HEK293 (cell line): ENCODE results near the gene MAP7D1.

ENCODE experiments used
- ATF2 ChIP-seq: fragments of 450-650 bp; formaldehyde crosslinking; IDR thresholded peaks from 2 replicates; pipeline ENCODE4 v1.5.1; 2016; ENCODE audit warnings: missing biosample characterization, missing genetic modification characterization, low read depth
- CTCF ChIP-seq: fragments of 450-650 bp; formaldehyde crosslinking; IDR thresholded peaks from 2 replicates; pipeline ENCODE4 v1.5.1; 2016; ENCODE audit warnings: missing biosample characterization, missing genetic modification characterization
- PRDM1 ChIP-seq: fragments of 450-650 bp; formaldehyde crosslinking; IDR thresholded peaks from 2 replicates; pipeline ENCODE4; 2016; ENCODE audit warnings: missing biosample characterization, missing genetic modification characterization
- REST ChIP-seq: fragments of 450-650 bp; formaldehyde crosslinking; IDR thresholded peaks from 2 replicates; pipeline ENCODE4 v1.5.1; 2016; ENCODE audit warnings: missing biosample characterization, missing genetic modification characterization
- SP3 ChIP-seq: fragments of 450-650 bp; formaldehyde crosslinking; IDR thresholded peaks from 2 replicates; pipeline ENCODE4 v1.5.1; 2016; ENCODE audit warnings: missing biosample characterization, missing genetic modification characterization
- YY1 ChIP-seq: fragments of 450-650 bp; formaldehyde crosslinking; IDR thresholded peaks from 2 replicates; pipeline ENCODE4 v1.5.1; 2018; ENCODE audit warnings: missing biosample characterization, missing genetic modification characterization
- ZBTB1 ChIP-seq: fragments of 450-650 bp; formaldehyde crosslinking; IDR thresholded peaks from 2 replicates; pipeline ENCODE4 v1.5.1; 2016; ENCODE audit warnings: missing biosample characterization, missing genetic modification characterization
- ZNF341 ChIP-seq: fragments of 450-650 bp; formaldehyde crosslinking; IDR thresholded peaks from 2 replicates; pipeline ENCODE4; 2016; ENCODE audit warnings: low read depth, missing biosample characterization, missing genetic modification characterization
- ZNF488 ChIP-seq: fragments of 450-650 bp; formaldehyde crosslinking; IDR thresholded peaks from 2 replicates; pipeline ENCODE4 v1.5.1; 2016; ENCODE audit warnings: missing biosample characterization, missing genetic modification characterization
- ZNF513 ChIP-seq: fragments of 450-650 bp; IDR thresholded peaks from 2 replicates; pipeline ENCODE4 v1.5.1; 2018; ENCODE audit warnings: missing biosample characterization, missing genetic modification characterization
- ZNF549 ChIP-seq: fragments of 450-650 bp; IDR thresholded peaks from 2 replicates; pipeline ENCODE4 v1.5.1; 2018; ENCODE audit warnings: missing biosample characterization, missing genetic modification characterization, mild to moderate bottlenecking, inconsistent platforms, moderate library complexity
- ZNF677 ChIP-seq: fragments of 450-650 bp; IDR thresholded peaks from 2 replicates; pipeline ENCODE4 v1.5.0; 2018; ENCODE audit warnings: missing biosample characterization, mild to moderate bottlenecking, missing genetic modification characterization, moderate library complexity
- ZNF837 ChIP-seq: fragments of 450-650 bp; formaldehyde crosslinking; IDR thresholded peaks from 2 replicates; pipeline ENCODE4 v1.5.1; 2016; ENCODE audit warnings: missing biosample characterization, missing genetic modification characterization

- TF ChIP-seq ZBTB1 (no peak), ZNF341 (tag by site-specific recombination) (peak; percentile 70), ZNF837 (tag by site-specific recombination) (no peak), CTCF (tag by site-specific recombination) (no peak), ATF2 (tag by site-specific recombination) (no peak), ZNF549 (tag by site-specific recombination) (no peak), REST (tag by site-specific recombination) (no peak), ZNF513 (no peak), ZNF488 (tag by site-specific recombination) (no peak), YY1 (tag by site-specific recombination) (no peak), PRDM1 (tag by site-specific recombination) (peak; percentile 87), ZNF677 (tag by site-specific recombination) (no peak), SP3 (peak; percentile 45; the same call in 1 of the 2 replicates)
Measured at GRCh38 chr1:36150296-36151133, 5.4 kb upstream of the MAP7D1 start.
